IMR-90 (cell line): ENCODE results near the gene FDXR. TPM values are rescaled to one million over a fixed set of nuclear protein-coding genes. Genes with fewer than 3 reads are reported as not detected.

Experiments used
- ATAC-seq: fragments of 200-7000 bp; cut with Tn5 transposase; 2 replicates; pipeline ENCODE4 v1.9.1; 2020; ENCODE audit warnings: low read depth, mild to moderate bottlenecking, moderate library complexity
- BruUV-seq: library from RNA; stranded (reverse); fragments of 400-500 nt; replicated peaks from 2 replicates; lab custom pipeline; 2021; lab: Mats Ljungman, UMichigan
- CTCF ChIA-PET: fragments of 300-600 bp; formaldehyde crosslinking; extraction: SDS; loops from one replicate; lab custom pipeline; 2021; ENCODE audit warnings: antibody characterized with exemption; lab: Yijun Ruan, JAX
- POLR2A ChIA-PET: fragments of 300-600 bp; sonication (Branson Sonifier 250); formaldehyde crosslinking; loops from one replicate; lab custom pipeline; 2022; ENCODE audit warnings: antibody characterized with exemption; ENCODE audit not compliant: unreplicated experiment; lab: Charles Lee
- DNase-seq: peaks from one replicate; pipeline ENCODE4 v3.0.0; 2013
- H2AFZ ChIP-seq: replicated peaks from 2 replicates; pipeline ENCODE3; 2013; ENCODE audit warnings: low read length, mild to moderate bottlenecking; ENCODE audit not compliant: poor library complexity
- H2AK5ac ChIP-seq: 2 replicates; pipeline ENCODE4 v1.6.1; 2013; ENCODE audit warnings: low read depth, low read length, inconsistent platforms
- H2AK9ac ChIP-seq: replicated peaks from 2 replicates; pipeline ENCODE3; 2013; ENCODE audit warnings: mild to moderate bottlenecking, low read depth, low read length, moderate library complexity; ENCODE audit not compliant: poor library complexity
- H2BK120ac ChIP-seq: 2 replicates; pipeline ENCODE4 v1.6.1; 2013; ENCODE audit warnings: low read depth, low read length, inconsistent platforms
- H2BK15ac ChIP-seq: 3 replicates; pipeline ENCODE4 v1.6.1; 2013; ENCODE audit warnings: low read depth, low read length, inconsistent platforms
- H2BK20ac ChIP-seq: 2 replicates; pipeline ENCODE4 v1.6.1; 2013; ENCODE audit warnings: low read depth, mild to moderate bottlenecking, inconsistent platforms, low read length, moderate library complexity
- H2BK5ac ChIP-seq: 2 replicates; pipeline ENCODE4 v1.6.1; 2013; ENCODE audit warnings: mild to moderate bottlenecking, low read depth, low read length, inconsistent platforms; ENCODE audit not compliant: poor library complexity, severe bottlenecking
- H3K14ac ChIP-seq: replicated peaks from 2 replicates; pipeline ENCODE4 v1.6.1; 2013; ENCODE audit warnings: low read depth, low read length, inconsistent platforms
- H3K18ac ChIP-seq: 2 replicates; pipeline ENCODE4 v1.6.1; 2013; ENCODE audit warnings: low read depth, low read length, control low read depth
- H3K23ac ChIP-seq: 2 replicates; pipeline ENCODE4 v1.6.1; 2013; ENCODE audit warnings: low read depth, low read length, inconsistent platforms
- H3K27ac ChIP-seq: 2 replicates; pipeline ENCODE4 v1.5.1; 2013; ENCODE audit warnings: mild to moderate bottlenecking, control low read depth, low read length; ENCODE audit not compliant: insufficient read depth
- H3K27me3 ChIP-seq: 2 replicates; pipeline ENCODE4 v1.6.1; 2013; ENCODE audit warnings: low read length; ENCODE audit not compliant: control insufficient read depth, insufficient read depth
- H3K36me3 ChIP-seq: 2 replicates; pipeline ENCODE4 v1.6.1; 2013; ENCODE audit warnings: low read length, mixed read lengths; ENCODE audit not compliant: control insufficient read depth, insufficient read depth
- H3K4ac ChIP-seq: 2 replicates; pipeline ENCODE4 v1.6.1; 2013; ENCODE audit warnings: low read depth, low read length, inconsistent platforms
- H3K4me1 ChIP-seq: 2 replicates; pipeline ENCODE4 v1.6.1; 2013; ENCODE audit warnings: low read length, mixed read lengths; ENCODE audit not compliant: control insufficient read depth, insufficient read depth
- H3K4me2 ChIP-seq: 2 replicates; pipeline ENCODE4 v1.6.1; 2013; ENCODE audit warnings: low read depth, mild to moderate bottlenecking, control low read depth, low read length, moderate library complexity
- H3K4me3 ChIP-seq: 2 replicates; pipeline ENCODE4 v1.5.1; 2013; ENCODE audit warnings: low read depth, mild to moderate bottlenecking, control low read depth, low read length, moderate library complexity; ENCODE audit not compliant: insufficient read depth
- H3K56ac ChIP-seq: 2 replicates; pipeline ENCODE4 v1.6.1; 2013; ENCODE audit warnings: low read length, inconsistent platforms; ENCODE audit not compliant: insufficient read depth; ENCODE audit errors: extremely low read depth
- H3K79me1 ChIP-seq, 2 experiments: 2 replicates each; pipeline ENCODE4 v1.6.1; 2013; ENCODE audit warnings: low read length in 2 of 2, inconsistent platforms in 1 of 2, low read depth in 1 of 2
- H3K9ac ChIP-seq: 2 replicates; pipeline ENCODE4 v1.6.1; 2013; ENCODE audit warnings: low read depth, low read length, control low read depth
- H3K9me1 ChIP-seq: 2 replicates; pipeline ENCODE4 v1.6.1; 2013; ENCODE audit warnings: low read length, inconsistent platforms; ENCODE audit not compliant: insufficient read depth
- H3K9me3 ChIP-seq: 2 replicates; pipeline ENCODE4 v1.6.1; 2013; ENCODE audit warnings: low read length; ENCODE audit not compliant: control insufficient read depth, insufficient read depth
- H4K20me1 ChIP-seq: 2 replicates; pipeline ENCODE4 v1.6.1; 2013; ENCODE audit warnings: low read length, inconsistent platforms; ENCODE audit not compliant: insufficient read depth
- H4K5ac ChIP-seq: 2 replicates; pipeline ENCODE4 v1.6.1; 2013; ENCODE audit warnings: mild to moderate bottlenecking, low read depth, low read length, control low read depth
- H4K8ac ChIP-seq, 2 experiments: 2 replicates each; pipeline ENCODE4 v1.6.1; 2013; ENCODE audit warnings: low read depth in 2 of 2, low read length in 2 of 2, control low read depth in 1 of 2, inconsistent platforms in 1 of 2
- H4K91ac ChIP-seq: 2 replicates; pipeline ENCODE4 v1.6.1; 2013; ENCODE audit warnings: low read depth, low read length, inconsistent platforms; ENCODE audit not compliant: insufficient read depth
- BHLHE40 ChIP-seq: fragments of 150-350 bp; IDR thresholded peaks from 2 replicates; pipeline ENCODE4 v1.6.1; 2016; ENCODE audit warnings: mild to moderate bottlenecking, low read depth, low read length
- CEBPB ChIP-seq: IDR thresholded peaks from 2 replicates; pipeline ENCODE4 v1.6.1; 2012; ENCODE audit warnings: low read depth, low read length, improper control_type of control experiment
- CHD1 ChIP-seq: IDR thresholded peaks from 2 replicates; pipeline ENCODE4 v1.6.1; 2012; ENCODE audit warnings: low read depth, low read length, improper control_type of control experiment
- CTCF ChIP-seq: conservative IDR thresholded peaks from 2 replicates; pipeline ENCODE4 v1.5.1; 2012; ENCODE audit warnings: mild to moderate bottlenecking, low read depth, low read length, improper control_type of control experiment
- ELK1 ChIP-seq: fragments of 150-350 bp; IDR thresholded peaks from 2 replicates; pipeline ENCODE4 v1.6.1; 2016; ENCODE audit warnings: low read depth, mild to moderate bottlenecking, low read length, moderate library complexity, borderline replicate concordance
- FOS ChIP-seq: fragments of 150-350 bp; IDR thresholded peaks from 2 replicates; pipeline ENCODE4 v1.6.1; 2016; ENCODE audit warnings: low read depth, low read length
- MAFK ChIP-seq: IDR thresholded peaks from 2 replicates; pipeline ENCODE4 v1.6.1; 2012; ENCODE audit warnings: low read depth, low read length, improper control_type of control experiment
- MAZ ChIP-seq: IDR thresholded peaks from 2 replicates; pipeline ENCODE4 v1.6.1; 2012; ENCODE audit warnings: low read depth, mild to moderate bottlenecking, low read length, improper control_type of control experiment, moderate library complexity, borderline replicate concordance
- MXI1 ChIP-seq: IDR thresholded peaks from 2 replicates; pipeline ENCODE4 v1.6.1; 2012; ENCODE audit warnings: low read depth, mild to moderate bottlenecking, low read length, moderate library complexity, borderline replicate concordance
- NFE2L2 ChIP-seq: fragments of 150-350 bp; IDR thresholded peaks from 2 replicates; pipeline ENCODE4 v1.6.1; 2016; ENCODE audit warnings: low read depth, mild to moderate bottlenecking, low read length
- POLR2A ChIP-seq: IDR thresholded peaks from 2 replicates; pipeline ENCODE4 v1.6.1; 2012; ENCODE audit warnings: mild to moderate bottlenecking, low read depth, low read length
- RAD21 ChIP-seq: IDR thresholded peaks from 2 replicates; pipeline ENCODE4 v1.6.1; 2012; ENCODE audit warnings: low read length, improper control_type of control experiment
- RCOR1 ChIP-seq: IDR thresholded peaks from 2 replicates; pipeline ENCODE4 v1.6.1; 2012; ENCODE audit warnings: mild to moderate bottlenecking, low read length, improper control_type of control experiment; ENCODE audit not compliant: insufficient replicate concordance
- RFX5 ChIP-seq: IDR thresholded peaks from 2 replicates; pipeline ENCODE4 v1.8.0; 2012; ENCODE audit warnings: low read depth, mild to moderate bottlenecking, low read length, moderate library complexity
- SMC3 ChIP-seq: fragments of 150-350 bp; IDR thresholded peaks from 2 replicates; pipeline ENCODE4 v1.6.1; 2016; ENCODE audit warnings: low read depth, mild to moderate bottlenecking, antibody characterized with exemption, low read length, moderate library complexity
- USF2 ChIP-seq: fragments of 150-350 bp; IDR thresholded peaks from 2 replicates; pipeline ENCODE4 v1.6.1; 2017; ENCODE audit warnings: mild to moderate bottlenecking, antibody characterized with exemption, low read length, low read depth
- WGBS, 2 experiments: methylation state at CpG; one replicate each; pipeline versions ENCODE4 v1.1.5 to v1.1.7; 2013; ENCODE audit warnings: missing lambda C conversion rate in 2 of 2; ENCODE audit not compliant: insufficient read length in 1 of 2; ENCODE audit errors: extremely low coverage in 2 of 2; 5-methylcytosine and 5-hydroxymethylcytosine counted together
- dilution Hi-C: fragments of 300-500 bp; cut with HindIII; formaldehyde crosslinking; loops from one replicate; pipeline ENCODE4 v1.14.3; 2018; ENCODE audit warnings: low sequenced_read_pairs; ENCODE audit not compliant: unreplicated experiment
- in situ Hi-C: fragments of 300-500 bp; cut with MboI; formaldehyde crosslinking; loops from 3 replicates; pipeline ENCODE4 v1.14.3; 2019; ENCODE audit warnings: low sequenced_read_pairs, inconsistent platforms, mixed read lengths
- intact Hi-C: fragments of 100-400 bp; cut with micrococcal nuclease; formaldehyde crosslinking; loops from 2 replicates; pipeline ENCODE4 v1.10.0; 2022
- polyA plus RNA-seq, 3 experiments: library from polyadenylated mRNA; depleted of rRNA; stranded (reverse); fragments of >200 nt; gene quantifications; 2 replicates each; pipeline ENCODE4 v1.2.3, GENCODE V29; 2012; ENCODE audit warnings: low replicate concordance in 1 of 3
- total RNA-seq: library from RNA; depleted of rRNA; stranded (reverse); fragments of >200 nt; gene quantifications from 2 replicates; pipeline ENCODE4 v1.2.3, GENCODE V29; 2012

The FDXR gene
- total and polyA plus RNA-seq, 2 of the 4 experiments (the other 2 are of a cell fraction) = 12.4 to 18.6 TPM

- H3K27me3 ChIP-seq = no peaks in the 10 kb centered on the region
- no peaks in the 10 kb centered on the region for H3K9me1 ChIP-seq
- H2AK9ac ChIP-seq = no peak overlapping the region
- no peak overlapping the region for H2BK20ac ChIP-seq
- H3K56ac ChIP-seq = no peak overlapping the region
- no peaks in the 10 kb centered on the region for H3K79me1 ChIP-seq
- no peak overlapping the region for H3K9ac ChIP-seq
- H4K5ac ChIP-seq = no peak overlapping the region
- DNase-seq (no peak), ATAC-seq (no peak)
- no peak overlapping the region for H4K91ac ChIP-seq
- no peak overlapping the region for H4K8ac ChIP-seq
- H3K18ac ChIP-seq = no peak overlapping the region
- H4K20me1 ChIP-seq = no peaks in the 10 kb centered on the region
- H2AFZ ChIP-seq = no peak overlapping the region
- no peak overlapping the region for H2AK5ac ChIP-seq
- dilution Hi-C loops = no loop called here
- H2BK120ac ChIP-seq = no peak overlapping the region
- WGBS, 2 experiments = no CpG with 5 or more reads among the region's 9 CpGs
- H3K4me2 ChIP-seq = no peak overlapping the region
- no peaks in the 10 kb centered on the region for H3K9me3 ChIP-seq
- H3K4me3 ChIP-seq = no peak overlapping the region
- no peak overlapping the region for H3K14ac ChIP-seq
- no peak overlapping the region for H2BK15ac ChIP-seq
- no peak overlapping the region for H3K27ac ChIP-seq
- BruUV-seq = no TSS peak
- intact Hi-C loops = no loop called here
- POLR2A ChIA-PET = no interaction called here
- H2BK5ac ChIP-seq = no peak overlapping the region
- TF ChIP-seq BHLHE40 (no peak), CTCF (no peak), POLR2A (no peak), CHD1 (no peak), ELK1 (no peak), RAD21 (no peak), MXI1 (no peak), USF2 (no peak), RFX5 (no peak), FOS (no peak), SMC3 (no peak), MAFK (no peak), NFE2L2 (no peak), CEBPB (no peak), RCOR1 (no peak), MAZ (no peak)
- H3K4me1 ChIP-seq = no peaks in the 10 kb centered on the region
- peaks cover 8% of the 10 kb centered on the region for H3K36me3 ChIP-seq
- H3K23ac ChIP-seq = no peak overlapping the region
- CTCF ChIA-PET = interaction anchor here (0.9 kb wide), 1 partner anchor 17 kb away, joined by 3 read pairs; no protein-coding TSS in a partner anchor
- H3K4ac ChIP-seq = no peak overlapping the region
- in situ Hi-C loops = no loop called here
These were observed 46.7 kb downstream of the FDXR start for GRCh38 chr17:74825952-74826719.
